Measurements from ENCODE around the gene NSMCE1.

GRCh38 chr16:27244363-27244755, 24.2 kb downstream of the NSMCE1 start:
- TF ChIP-seq CTCF (IDR thresholded peaks at IDR 0.05; ENCODE audit: low read depth, low read length, missing input control) (no peak), ATF3 (IDR thresholded peaks at IDR 0.05) (no peak)
- TF ChIP-seq, protein P1, sequence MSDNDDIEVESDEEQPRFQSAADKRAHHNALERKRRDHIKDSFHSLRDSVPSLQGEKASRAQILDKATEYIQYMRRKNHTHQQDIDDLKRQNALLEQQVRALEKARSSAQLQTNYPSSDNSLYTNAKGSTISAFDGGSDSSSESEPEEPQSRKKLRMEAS (IDR thresholded peaks at IDR 0.05) = no peak
